Measurements from ENCODE around the gene CHST10. TPM values are rescaled to one million over a fixed set of nuclear protein-coding genes. Genes with fewer than 3 reads are reported as not detected.
"Not testable (repeated sequence)": the region's sequence is repeated elsewhere in the genome, so short reads cannot be mapped to it uniquely, and the experiment has no call there.

The CHST10 gene, protein sequence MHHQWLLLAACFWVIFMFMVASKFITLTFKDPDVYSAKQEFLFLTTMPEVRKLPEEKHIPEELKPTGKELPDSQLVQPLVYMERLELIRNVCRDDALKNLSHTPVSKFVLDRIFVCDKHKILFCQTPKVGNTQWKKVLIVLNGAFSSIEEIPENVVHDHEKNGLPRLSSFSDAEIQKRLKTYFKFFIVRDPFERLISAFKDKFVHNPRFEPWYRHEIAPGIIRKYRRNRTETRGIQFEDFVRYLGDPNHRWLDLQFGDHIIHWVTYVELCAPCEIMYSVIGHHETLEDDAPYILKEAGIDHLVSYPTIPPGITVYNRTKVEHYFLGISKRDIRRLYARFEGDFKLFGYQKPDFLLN
- 14.0 TPM for total RNA-seq
- 10 to 100 TPM; 10.6 to 16.4 (median 12.9) TPM for polyA plus RNA-seq (ENCODE audit: insufficient read depth in 1 of 8, insufficient read length in 8 of 8, low replicate concordance in 1 of 8)
- long read RNA-seq, donor 1, partial matches to known transcripts: 0 of 1 reads
- long read RNA-seq, donor 1, other reads (novel, unspliced or antisense): 0 of 1 reads
- long read RNA-seq, donor 2: 0 reads
- long read RNA-seq, donor 3, partial matches to known transcripts: 0 of 3 reads
- long read RNA-seq, donor 3, other reads (novel, unspliced or antisense): 0 of 3 reads
- long read RNA-seq, donor 4, partial matches to known transcripts: 0 of 2 reads
- long read RNA-seq, donor 4, other reads (novel, unspliced or antisense): 0 of 2 reads
- long read RNA-seq, donor 5, transcript CHST10-201 (7 exons, 2,842 nt): major isoform, 5 of 5 reads
- long read RNA-seq, donor 5, partial matches to known transcripts: 0 of 5 reads
- long read RNA-seq, donor 5, other reads (novel, unspliced or antisense): 0 of 5 reads
- long read RNA-seq, donor 6, partial matches to known transcripts: 0 of 4 reads
- long read RNA-seq, donor 6, other reads (novel, unspliced or antisense): 0 of 4 reads
- long read RNA-seq, donor 7, partial matches to known transcripts: 0 of 3 reads
- long read RNA-seq, donor 7, other reads (novel, unspliced or antisense): 0 of 3 reads
- long read RNA-seq, donor 8, partial matches to known transcripts: 0 of 1 reads
- long read RNA-seq, donor 8, other reads (novel, unspliced or antisense): 0 of 1 reads
- long read RNA-seq, donor 9, partial matches to known transcripts: 0 of 1 reads
- long read RNA-seq, donor 9, other reads (novel, unspliced or antisense): 0 of 1 reads
- long read RNA-seq, donor 10: 0 reads
- long read RNA-seq, donor 11: 0 reads

GRCh38 chr2:100416935-100417710, at the start of gene CHST10:
Gene CHST10, minus strand, starts transcription at chr2:100417668. Its CDS starts 10,993 bp downstream, at chr2:100406675.
- WGBS (ENCODE audit: insufficient coverage): under 1% methylated on average over 87 of the region's 88 CpGs
- H3K4me1 ChIP-seq (ENCODE audit: control insufficient read depth, insufficient read depth, low read length): peaks cover 5% of the 10 kb centered on the region
- H3K4me3 ChIP-seq (ENCODE audit: low read length): peak within 1 kb of the TSS; percentile 90
- peak; percentile 85 for DNase-seq
- peaks cover 13% of the 10 kb centered on the region for H3K36me3 ChIP-seq (ENCODE audit: control insufficient read depth, insufficient read depth, low read length)
- H3K9me3 ChIP-seq (replicated peaks; ENCODE audit: control insufficient read depth, low read depth, low read length): no peaks in the 10 kb centered on the region
- H3K27ac ChIP-seq (ENCODE audit: low read length): peak within 1 kb of the TSS; percentile 84
- H3K27me3 ChIP-seq (ENCODE audit: control insufficient read depth, insufficient read depth, low read length): no peaks in the 10 kb centered on the region

DNA sequence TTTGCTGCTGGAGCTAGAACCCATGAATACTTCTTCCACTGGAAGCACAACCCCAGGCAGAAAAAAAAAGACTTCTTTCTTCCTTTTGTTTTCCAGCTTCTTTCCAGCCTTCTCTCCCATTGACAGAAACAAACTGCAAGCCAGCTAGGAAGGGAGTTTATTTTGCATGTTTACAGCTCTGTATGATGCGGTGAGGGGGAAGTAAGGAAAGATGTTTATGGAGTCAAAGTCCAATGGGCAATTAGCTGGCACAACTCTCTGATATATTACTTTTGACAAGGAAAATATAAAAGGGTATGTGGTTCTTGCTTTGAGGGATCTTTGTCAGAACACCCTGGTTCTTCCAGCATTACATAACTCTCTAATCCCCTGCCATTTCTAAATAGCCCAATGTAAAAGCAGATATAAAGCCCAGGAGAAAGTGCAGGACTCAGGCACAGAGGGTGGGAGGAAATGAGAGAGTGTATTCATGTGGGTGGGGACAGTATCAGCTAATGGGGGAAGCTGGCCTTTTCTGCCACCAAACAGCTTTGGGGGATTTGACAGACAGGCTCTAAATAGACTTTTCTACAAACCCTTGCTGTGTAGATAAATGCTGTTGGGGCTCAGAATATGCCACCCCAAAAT, 43.5 kb upstream of the CHST10 start:
- Histone ChIP-seq H3K27me3 (ENCODE audit: control insufficient read depth, insufficient read depth, low read length) (peaks cover 2% of the 10 kb centered on the region), H3K36me3 (ENCODE audit: control insufficient read depth, insufficient read depth, low read length) (no peaks in the 10 kb centered on the region), H3K4me1 (ENCODE audit: control insufficient read depth, insufficient read depth, low read length) (no peaks in the 10 kb centered on the region), H3K9me3 (replicated peaks; ENCODE audit: control insufficient read depth, low read depth, low read length) (peaks cover 10% of the 10 kb centered on the region), H3K27ac (ENCODE audit: low read length) (no peak overlapping the region), H3K4me3 (ENCODE audit: low read length) (no peak overlapping the region)
- no peak for DNase-seq
- no CpG with 5 or more reads among the region's 1 CpG for WGBS (ENCODE audit: insufficient coverage)

DNA sequence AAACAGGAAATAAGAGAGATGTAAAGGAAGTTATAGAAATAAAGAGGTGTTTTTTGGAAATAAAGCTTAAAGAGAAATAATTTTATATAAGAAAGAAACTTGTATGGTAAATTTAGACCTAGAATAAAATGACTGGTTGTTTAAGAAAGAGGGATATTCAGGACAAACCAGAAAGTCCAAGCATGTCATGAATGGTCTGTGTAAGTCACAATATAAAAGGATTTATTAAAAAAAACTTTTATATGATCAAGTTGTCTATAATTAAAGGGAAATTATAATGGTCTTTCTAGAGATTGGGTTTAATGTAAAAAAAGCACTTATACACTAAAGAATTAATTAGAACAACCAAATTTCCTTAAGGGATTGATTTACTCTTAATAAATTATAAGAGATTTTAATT, 38.9 kb upstream of the CHST10 start:
- H3K4me3 ChIP-seq (ENCODE audit: low read length); DNase-seq; H3K27ac ChIP-seq (ENCODE audit: low read length); H3K27me3 ChIP-seq (ENCODE audit: control insufficient read depth, insufficient read depth, low read length); H3K36me3 ChIP-seq (ENCODE audit: control insufficient read depth, insufficient read depth, low read length); H3K4me1 ChIP-seq (ENCODE audit: control insufficient read depth, insufficient read depth, low read length): not testable (repeated sequence)
- H3K9me3 ChIP-seq (replicated peaks; ENCODE audit: control insufficient read depth, low read depth, low read length): peaks cover 10% of the 10 kb centered on the region

DNA sequence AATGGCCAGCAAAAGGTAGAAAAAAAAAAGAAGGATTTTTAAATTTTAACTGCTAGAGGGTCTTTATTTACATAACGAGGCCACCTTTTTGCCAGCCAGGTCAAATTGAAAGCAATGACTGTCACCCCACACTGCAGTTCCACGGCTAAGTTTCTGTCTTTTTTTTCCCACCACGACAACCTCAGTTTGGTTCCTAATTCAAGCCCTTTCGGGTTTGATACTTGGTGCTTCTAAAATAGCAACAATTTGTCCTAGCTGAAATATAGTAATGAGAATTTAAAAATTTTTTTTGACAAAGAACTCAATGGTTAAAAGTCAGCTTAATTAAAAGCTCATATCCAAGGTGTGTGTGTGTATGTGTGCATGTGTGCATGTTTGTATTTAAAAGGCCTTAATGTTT, 36.4 kb upstream of the CHST10 start:
- Histone ChIP-seq H3K4me1 (ENCODE audit: control insufficient read depth, insufficient read depth, low read length) (no peaks in the 10 kb centered on the region), H3K27me3 (ENCODE audit: control insufficient read depth, insufficient read depth, low read length) (no peaks in the 10 kb centered on the region), H3K27ac (ENCODE audit: low read length) (no peak overlapping the region), H3K36me3 (ENCODE audit: control insufficient read depth, insufficient read depth, low read length) (no peaks in the 10 kb centered on the region), H3K9me3 (replicated peaks; ENCODE audit: control insufficient read depth, low read depth, low read length) (peaks cover 7% of the 10 kb centered on the region), H3K4me3 (ENCODE audit: low read length) (no peak overlapping the region)
- no peak for DNase-seq
- 62% methylated on average over 2 of the region's 4 CpGs for WGBS (ENCODE audit: insufficient coverage)

DNA sequence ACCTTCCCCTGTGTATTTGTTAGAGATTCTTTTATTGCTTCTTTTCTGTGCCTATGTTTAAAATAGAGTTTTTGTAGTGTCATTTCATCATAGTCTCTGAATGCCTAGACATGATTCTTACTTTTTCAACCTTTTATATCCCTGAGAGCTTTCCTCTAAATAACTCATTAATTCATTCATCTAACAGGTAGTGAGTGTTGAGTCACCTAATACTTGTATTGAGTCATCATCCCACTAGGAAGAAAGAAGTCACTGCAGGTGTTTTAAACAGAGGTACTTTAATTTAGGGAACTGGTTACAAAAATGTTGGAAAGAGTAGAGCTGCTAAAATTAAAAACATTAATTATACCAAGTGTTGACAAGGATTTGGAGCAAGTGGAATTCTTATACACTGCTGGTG, 34.3 kb upstream of the CHST10 start:
- Histone ChIP-seq H3K4me1 (ENCODE audit: control insufficient read depth, insufficient read depth, low read length) (no peaks in the 10 kb centered on the region), H3K27me3 (ENCODE audit: control insufficient read depth, insufficient read depth, low read length) (no peaks in the 10 kb centered on the region), H3K27ac (ENCODE audit: low read length) (no peak overlapping the region), H3K36me3 (ENCODE audit: control insufficient read depth, insufficient read depth, low read length) (no peaks in the 10 kb centered on the region), H3K4me3 (ENCODE audit: low read length) (no peak overlapping the region), H3K9me3 (replicated peaks; ENCODE audit: control insufficient read depth, low read depth, low read length) (no peaks in the 10 kb centered on the region)
- DNase-seq: no peak

DNA sequence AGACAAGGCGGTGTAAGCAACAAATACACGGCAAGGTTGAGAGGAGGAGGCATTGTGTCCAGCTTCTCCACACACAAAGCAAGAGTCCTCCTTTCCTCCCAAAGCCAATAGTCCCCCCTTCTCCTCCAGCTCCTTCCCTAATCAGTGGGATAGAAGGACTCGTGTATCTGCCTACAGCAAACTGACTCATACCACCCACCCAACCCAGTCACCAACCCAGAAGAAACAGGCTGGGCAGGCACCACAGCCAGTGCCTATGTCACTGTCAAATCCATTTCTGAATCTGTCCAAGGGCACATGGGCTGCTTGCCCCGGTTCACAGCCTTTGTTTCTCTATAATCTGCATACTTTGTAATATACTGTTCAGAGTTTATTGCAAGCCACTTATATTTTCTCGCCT, 33.6 kb upstream of the CHST10 start:
- Histone ChIP-seq H3K36me3 (ENCODE audit: control insufficient read depth, insufficient read depth, low read length) (no peaks in the 10 kb centered on the region), H3K9me3 (replicated peaks; ENCODE audit: control insufficient read depth, low read depth, low read length) (no peaks in the 10 kb centered on the region), H3K4me1 (ENCODE audit: control insufficient read depth, insufficient read depth, low read length) (no peaks in the 10 kb centered on the region), H3K27me3 (ENCODE audit: control insufficient read depth, insufficient read depth, low read length) (no peaks in the 10 kb centered on the region), H3K27ac (ENCODE audit: low read length) (no peak overlapping the region), H3K4me3 (ENCODE audit: low read length) (no peak overlapping the region)
- WGBS (ENCODE audit: insufficient coverage): 72% methylated on average over 2 of the region's 5 CpGs
- DNase-seq: no peak

- Histone ChIP-seq H3K4me3 (ENCODE audit: low read length) (no peak overlapping the region), H3K9me3 (replicated peaks; ENCODE audit: control insufficient read depth, low read depth, low read length) (no peaks in the 10 kb centered on the region), H3K4me1 (ENCODE audit: control insufficient read depth, insufficient read depth, low read length) (no peaks in the 10 kb centered on the region), H3K27me3 (ENCODE audit: control insufficient read depth, insufficient read depth, low read length) (no peaks in the 10 kb centered on the region), H3K36me3 (ENCODE audit: control insufficient read depth, insufficient read depth, low read length) (no peaks in the 10 kb centered on the region), H3K27ac (ENCODE audit: low read length) (no peak overlapping the region)
- no peak for DNase-seq
- WGBS (ENCODE audit: insufficient coverage): 83% methylated on average over 2 of the region's 2 CpGs
These were observed 29.2 kb upstream of the CHST10 start for GRCh38 chr2:100446696-100447095.

GRCh38 chr2:100437751-100438150, 20.3 kb upstream of the CHST10 start:
- no peaks in the 10 kb centered on the region for H3K4me1 ChIP-seq (ENCODE audit: control insufficient read depth, insufficient read depth, low read length)
- H3K27ac ChIP-seq (ENCODE audit: low read length): no peak overlapping the region
- WGBS (ENCODE audit: insufficient coverage): 79% methylated on average over 4 of the region's 8 CpGs
- peak; percentile 16 for DNase-seq
- no peaks in the 10 kb centered on the region for H3K9me3 ChIP-seq (replicated peaks; ENCODE audit: control insufficient read depth, low read depth, low read length)
- no peaks in the 10 kb centered on the region for H3K27me3 ChIP-seq (ENCODE audit: control insufficient read depth, insufficient read depth, low read length)
- no peak overlapping the region for H3K4me3 ChIP-seq (ENCODE audit: low read length)
- H3K36me3 ChIP-seq (ENCODE audit: control insufficient read depth, insufficient read depth, low read length): no peaks in the 10 kb centered on the region

DNA sequence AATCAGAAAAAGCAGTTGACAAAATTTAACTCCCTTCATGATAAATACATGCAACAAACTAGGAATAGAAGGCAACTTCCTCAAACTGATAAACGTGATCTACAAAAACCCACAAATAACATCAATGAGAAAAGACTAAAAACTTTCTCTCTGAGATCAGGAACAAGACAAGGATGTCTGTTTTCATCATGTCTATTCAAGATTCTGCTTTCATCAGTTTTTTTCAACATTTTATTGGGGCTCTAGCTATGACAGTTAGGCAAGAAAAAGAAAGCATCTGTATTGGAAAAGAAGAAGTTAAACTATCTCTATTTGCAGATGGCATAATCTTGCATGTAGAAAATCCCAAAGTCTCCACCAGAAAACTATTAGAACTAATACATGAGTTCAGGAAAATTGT, 12.3 kb upstream of the CHST10 start:
- no CpG with 5 or more reads among the region's 1 CpG for WGBS (ENCODE audit: insufficient coverage)
- no peaks in the 10 kb centered on the region for H3K4me1 ChIP-seq (ENCODE audit: control insufficient read depth, insufficient read depth, low read length)
- H3K4me3 ChIP-seq (ENCODE audit: low read length): no peak overlapping the region
- DNase-seq: no peak
- H3K9me3 ChIP-seq (replicated peaks; ENCODE audit: control insufficient read depth, low read depth, low read length): no peaks in the 10 kb centered on the region
- H3K27ac ChIP-seq (ENCODE audit: low read length): no peak overlapping the region
- no peaks in the 10 kb centered on the region for H3K27me3 ChIP-seq (ENCODE audit: control insufficient read depth, insufficient read depth, low read length)
- no peaks in the 10 kb centered on the region for H3K36me3 ChIP-seq (ENCODE audit: control insufficient read depth, insufficient read depth, low read length)

Measured in muscle of leg (tissue), 16 donors.